Activated CD4-positive, alpha-beta T cell treated with anti-CD3 and anti-CD28 coated beads, Interleukin-2, amount 50 U/mL, for 1 hour (primary cell): ENCODE data around the gene ATRNL1.

Source experiments
- DNase-seq: peaks from one replicate; pipeline ENCODE4 v3.0.0-alpha.2; 2020

The ATRNL1 gene, protein sequence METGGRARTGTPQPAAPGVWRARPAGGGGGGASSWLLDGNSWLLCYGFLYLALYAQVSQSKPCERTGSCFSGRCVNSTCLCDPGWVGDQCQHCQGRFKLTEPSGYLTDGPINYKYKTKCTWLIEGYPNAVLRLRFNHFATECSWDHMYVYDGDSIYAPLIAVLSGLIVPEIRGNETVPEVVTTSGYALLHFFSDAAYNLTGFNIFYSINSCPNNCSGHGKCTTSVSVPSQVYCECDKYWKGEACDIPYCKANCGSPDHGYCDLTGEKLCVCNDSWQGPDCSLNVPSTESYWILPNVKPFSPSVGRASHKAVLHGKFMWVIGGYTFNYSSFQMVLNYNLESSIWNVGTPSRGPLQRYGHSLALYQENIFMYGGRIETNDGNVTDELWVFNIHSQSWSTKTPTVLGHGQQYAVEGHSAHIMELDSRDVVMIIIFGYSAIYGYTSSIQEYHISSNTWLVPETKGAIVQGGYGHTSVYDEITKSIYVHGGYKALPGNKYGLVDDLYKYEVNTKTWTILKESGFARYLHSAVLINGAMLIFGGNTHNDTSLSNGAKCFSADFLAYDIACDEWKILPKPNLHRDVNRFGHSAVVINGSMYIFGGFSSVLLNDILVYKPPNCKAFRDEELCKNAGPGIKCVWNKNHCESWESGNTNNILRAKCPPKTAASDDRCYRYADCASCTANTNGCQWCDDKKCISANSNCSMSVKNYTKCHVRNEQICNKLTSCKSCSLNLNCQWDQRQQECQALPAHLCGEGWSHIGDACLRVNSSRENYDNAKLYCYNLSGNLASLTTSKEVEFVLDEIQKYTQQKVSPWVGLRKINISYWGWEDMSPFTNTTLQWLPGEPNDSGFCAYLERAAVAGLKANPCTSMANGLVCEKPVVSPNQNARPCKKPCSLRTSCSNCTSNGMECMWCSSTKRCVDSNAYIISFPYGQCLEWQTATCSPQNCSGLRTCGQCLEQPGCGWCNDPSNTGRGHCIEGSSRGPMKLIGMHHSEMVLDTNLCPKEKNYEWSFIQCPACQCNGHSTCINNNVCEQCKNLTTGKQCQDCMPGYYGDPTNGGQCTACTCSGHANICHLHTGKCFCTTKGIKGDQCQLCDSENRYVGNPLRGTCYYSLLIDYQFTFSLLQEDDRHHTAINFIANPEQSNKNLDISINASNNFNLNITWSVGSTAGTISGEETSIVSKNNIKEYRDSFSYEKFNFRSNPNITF (N-terminal part only)

DNA sequence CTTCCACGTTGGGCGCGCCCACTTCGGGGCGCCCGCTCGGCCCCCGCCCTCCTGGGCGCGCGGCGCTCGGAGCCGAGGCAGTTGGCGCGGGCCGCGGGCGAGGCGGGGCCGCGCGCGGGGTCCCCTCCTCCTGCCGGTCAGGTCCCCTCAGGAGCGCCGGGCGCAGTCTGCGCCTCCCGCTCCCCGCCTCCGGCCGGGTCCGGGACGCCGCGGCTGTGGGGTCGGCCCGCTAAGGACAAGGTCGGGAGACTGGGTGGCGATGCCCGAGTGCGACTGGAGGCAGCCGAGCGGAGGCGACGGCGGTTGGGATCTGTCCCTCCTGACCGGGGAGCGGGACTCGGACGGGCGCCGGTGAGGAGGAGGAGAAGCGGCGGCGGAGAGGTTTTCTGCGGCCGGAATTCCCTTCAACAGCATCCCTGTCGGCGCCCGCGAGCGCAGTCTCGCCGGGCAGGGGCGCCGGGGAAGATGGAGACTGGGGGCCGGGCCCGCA lies at the start of gene ATRNL1:
ATRNL1 (plus strand) TSS at position 80 of the 490 bp plus-strand sequence; CDS start at position 466, 386 bp downstream.
- no peak for DNase-seq

DNA sequence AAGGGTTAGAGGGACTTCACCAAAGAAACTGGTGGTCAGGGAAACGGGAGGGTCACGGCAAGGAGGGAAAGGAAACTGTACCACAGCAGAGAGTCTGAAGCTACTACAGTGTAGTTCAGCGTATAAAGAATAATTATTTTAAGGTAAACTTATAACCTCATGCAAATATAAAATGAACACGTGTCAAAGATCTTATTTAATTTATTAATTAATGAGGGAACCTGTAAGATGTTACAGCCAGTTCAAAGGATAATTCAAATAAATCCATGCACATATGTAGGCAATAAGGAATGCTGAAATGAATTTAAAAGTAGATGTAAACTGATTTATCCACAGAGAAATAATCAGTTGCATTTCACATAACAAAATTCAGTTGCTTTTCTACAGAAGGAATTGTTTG lies 49.4 kb upstream of the ATRNL1 start:
- no peak for DNase-seq

DNA sequence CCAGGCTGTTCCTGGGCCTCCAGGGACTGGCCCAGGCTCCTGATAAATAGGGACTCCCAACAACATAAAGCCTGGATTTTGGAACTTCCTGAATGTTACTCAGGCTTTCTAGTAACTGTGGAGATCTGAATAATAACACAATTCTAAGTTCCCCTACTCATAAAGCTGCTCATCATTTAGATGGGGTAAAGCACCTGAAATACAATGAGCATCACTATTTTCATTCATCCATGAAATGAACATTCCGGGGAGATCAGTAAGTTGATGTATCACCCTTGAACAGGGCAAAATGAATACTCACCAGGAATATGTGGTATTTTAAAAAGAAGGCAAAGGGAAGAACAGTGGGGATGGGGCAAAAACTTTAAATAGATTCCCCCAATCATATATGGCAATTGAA lies 48.3 kb upstream of the ATRNL1 start:
- no peak for DNase-seq

DNA sequence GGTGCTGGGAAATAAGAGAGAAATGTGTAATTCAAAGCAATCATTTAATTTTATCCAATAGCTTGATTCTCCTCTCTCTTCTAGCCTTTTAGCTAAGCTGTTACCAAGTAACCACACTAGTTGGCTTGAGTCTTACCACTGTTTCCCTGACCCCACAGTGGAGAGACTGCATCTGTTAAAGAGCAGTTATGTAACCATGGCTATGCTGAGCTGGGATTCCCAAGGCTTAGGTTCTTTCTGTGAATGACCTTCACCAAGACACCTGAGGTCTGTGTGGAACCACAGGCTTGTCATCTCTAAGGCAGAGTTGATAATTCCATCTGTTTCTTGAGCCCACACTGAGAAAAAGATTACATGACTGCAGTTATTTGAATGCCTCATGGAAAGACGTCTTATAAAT lies 47.7 kb upstream of the ATRNL1 start:
- DNase-seq, result no peak

DNA sequence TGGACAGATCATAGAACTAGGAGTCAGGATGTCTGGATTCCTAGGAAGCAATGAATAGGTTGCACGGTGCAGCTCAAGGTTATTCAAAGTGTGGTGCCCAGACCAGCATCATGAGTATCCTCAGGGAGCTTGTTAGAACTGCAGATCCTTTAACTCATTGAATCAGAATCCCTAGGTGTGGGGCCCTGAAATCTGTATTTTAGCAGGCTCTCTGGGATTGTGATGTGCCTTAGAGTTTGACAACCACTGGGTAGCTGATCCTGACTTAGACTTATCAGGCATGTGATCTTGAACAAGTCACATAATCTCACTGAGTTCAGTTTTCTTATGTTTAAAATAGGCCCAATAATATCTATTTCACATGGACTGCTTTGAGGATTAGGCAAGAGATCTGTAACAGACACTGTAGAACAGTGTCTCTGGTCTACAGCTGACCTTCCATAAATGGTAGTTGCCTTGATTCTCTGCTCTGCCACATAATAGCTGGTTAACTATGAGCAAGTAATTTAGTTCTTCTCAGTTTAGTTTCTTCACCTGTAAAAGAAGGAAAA lies 46.4 kb upstream of the ATRNL1 start:
- no peak for DNase-seq

DNA sequence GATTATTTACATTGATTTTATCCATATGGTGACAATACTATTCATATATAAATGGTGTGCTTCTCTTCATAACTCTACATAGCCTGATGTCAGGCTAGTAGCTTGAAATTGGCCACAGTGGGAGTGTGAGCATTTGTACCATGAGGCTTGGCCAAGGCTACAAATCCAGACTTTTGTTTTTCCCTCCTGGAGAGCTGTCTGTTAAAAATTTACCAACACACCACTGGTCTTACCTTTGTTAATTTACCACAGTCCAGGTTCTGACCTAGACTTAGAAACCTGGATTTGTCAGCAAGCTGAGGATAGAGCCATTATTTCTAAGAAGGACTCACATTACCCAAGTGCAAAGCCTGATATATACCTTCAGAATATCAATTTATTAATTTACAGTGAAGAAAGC lies 45.5 kb upstream of the ATRNL1 start:
- DNase-seq, result no peak

DNA sequence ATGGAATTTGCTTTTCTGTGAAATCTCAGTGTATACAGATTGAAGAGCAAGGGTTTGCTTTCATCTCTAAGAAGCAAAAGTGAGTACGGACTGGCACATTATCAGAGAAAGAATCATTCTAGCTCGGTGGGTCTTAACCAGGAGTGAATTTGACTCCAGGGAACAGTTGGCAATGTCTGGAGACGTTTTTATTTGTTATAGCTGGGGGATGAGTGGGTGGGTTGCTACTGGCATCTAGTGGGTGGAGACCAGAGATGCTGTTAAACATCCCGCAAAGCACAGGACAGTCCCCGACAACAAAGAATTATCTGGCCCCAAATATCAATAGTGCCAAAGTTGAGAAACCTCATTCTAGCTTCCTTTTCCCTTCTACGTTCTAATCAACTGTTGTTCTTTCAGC lies 43.8 kb upstream of the ATRNL1 start:
- no peak for DNase-seq

DNA sequence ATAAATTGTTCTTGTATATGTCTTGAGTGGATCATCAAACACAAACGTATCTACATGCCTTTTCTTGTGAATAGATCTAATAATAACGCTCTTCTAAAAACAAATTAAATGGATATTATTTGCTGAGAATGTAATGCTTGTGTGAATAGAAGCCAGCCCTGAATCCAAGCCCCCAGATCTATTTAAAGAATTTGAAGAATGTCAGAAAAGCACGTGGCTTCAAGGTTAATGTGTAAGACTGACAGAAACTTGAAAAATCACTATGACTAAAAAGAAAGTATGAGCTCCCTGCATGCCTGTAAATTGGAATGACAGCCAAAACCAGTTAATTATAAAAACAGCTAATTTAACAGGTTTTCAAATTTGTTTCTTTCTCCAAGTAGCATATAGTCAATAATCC lies 43.2 kb upstream of the ATRNL1 start:
- no peak for DNase-seq

DNA sequence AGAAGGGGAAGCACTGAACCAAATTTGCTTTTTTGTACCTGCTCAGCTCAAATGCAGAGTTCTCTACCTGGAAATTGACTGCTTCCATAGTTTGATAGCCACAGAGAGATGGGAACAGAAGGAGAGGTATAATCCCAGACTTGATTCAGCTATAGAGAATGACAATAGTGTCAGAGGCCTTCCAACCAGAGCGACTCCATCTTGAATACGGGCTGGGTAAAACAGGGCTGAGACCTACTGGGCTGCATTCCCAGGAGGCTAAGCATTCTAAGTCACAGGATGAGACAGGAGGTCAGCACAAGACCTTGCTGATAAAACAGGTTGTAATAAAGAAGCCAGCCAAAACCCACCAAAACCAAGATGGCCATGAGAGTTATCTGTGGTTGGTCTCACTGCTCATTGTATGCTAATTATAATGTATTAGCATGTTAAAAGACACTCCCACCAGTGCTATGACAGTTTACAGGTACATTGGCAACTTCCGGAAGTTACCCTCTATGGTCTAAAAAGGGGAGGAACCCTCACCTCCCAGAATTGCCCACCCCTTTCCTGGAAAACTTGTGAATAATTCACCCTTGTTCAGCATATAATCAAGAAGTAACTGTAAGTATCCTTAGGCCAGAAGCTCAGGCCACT lies 42.7 kb upstream of the ATRNL1 start:
- DNase-seq, result no peak

DNA sequence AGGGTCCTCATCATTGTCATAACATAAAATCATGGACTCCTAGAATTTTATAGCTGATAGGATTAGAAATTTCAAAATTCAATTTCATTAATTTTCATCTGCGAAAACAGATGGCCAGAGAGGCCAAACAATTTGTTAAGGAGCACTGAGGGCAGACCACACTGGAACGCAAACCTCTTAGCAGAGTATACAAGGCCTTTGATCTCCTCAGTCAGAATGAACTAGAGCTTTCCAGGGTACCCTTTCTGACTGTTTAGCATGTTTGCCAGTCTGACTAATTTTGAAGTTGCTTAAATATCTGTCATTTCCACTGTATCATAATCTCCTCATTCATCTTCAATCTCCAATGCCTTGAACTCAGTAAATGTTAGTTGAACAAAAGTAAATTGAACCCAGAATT lies 41.9 kb upstream of the ATRNL1 start:
- DNase-seq, result no peak

DNA sequence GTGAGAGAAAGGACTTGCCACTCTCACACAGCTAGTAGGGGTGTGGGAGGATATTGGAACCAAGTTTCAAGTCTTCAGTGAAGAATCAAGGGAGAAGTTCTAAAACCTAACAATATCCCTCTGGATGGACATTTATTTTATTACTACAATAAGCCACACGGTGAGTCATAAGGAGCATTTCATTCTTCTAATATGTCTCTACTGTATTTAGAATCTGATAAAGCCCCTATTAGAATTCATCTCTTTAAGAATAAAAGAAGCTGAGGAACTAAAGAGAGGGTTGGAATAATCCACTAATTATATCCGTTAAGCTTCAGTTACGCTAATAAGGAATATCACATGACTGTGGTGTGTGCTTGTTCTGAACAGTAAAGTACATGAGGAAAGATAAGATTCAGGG lies 40.9 kb upstream of the ATRNL1 start:
- no peak for DNase-seq

DNA sequence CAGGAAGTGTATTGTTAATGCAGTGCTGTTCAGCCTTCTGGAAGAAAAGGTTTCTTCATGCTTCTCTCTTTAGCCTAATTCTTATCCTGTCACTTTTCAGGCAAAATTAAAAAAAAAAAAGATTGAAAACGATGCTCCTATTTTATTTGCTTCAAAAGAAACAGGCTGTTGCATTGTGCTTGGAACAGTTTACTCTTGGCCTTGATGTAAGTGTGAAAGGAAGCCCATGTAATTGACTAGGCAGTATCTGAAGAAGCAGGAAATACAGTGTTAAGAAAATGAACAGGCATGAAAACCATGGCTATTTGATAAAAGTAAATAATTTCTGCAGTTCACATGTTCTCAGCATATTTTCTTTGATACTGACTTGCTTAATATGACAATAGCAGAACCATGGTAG lies 40.4 kb upstream of the ATRNL1 start:
- no peak for DNase-seq

DNA sequence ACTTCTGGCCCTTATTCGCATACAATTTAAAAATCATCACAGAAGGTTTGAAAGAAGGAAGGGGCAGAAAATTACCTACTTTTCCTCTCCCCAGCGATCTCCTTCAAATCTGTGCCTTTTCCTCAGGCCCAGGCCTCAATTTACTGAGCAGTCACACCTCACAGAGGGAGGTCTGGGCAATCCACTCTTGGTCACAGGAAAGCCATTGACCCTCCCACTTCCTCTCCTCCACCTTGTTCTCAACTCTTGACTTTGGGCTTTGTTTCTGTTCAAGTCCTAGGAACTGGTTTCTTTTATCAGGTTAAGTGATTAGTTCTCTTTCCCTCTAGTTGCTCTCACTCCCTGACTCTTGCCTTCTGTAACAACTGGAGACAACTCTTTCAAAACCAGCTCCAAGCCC lies 37.0 kb upstream of the ATRNL1 start:
- no peak for DNase-seq

DNA sequence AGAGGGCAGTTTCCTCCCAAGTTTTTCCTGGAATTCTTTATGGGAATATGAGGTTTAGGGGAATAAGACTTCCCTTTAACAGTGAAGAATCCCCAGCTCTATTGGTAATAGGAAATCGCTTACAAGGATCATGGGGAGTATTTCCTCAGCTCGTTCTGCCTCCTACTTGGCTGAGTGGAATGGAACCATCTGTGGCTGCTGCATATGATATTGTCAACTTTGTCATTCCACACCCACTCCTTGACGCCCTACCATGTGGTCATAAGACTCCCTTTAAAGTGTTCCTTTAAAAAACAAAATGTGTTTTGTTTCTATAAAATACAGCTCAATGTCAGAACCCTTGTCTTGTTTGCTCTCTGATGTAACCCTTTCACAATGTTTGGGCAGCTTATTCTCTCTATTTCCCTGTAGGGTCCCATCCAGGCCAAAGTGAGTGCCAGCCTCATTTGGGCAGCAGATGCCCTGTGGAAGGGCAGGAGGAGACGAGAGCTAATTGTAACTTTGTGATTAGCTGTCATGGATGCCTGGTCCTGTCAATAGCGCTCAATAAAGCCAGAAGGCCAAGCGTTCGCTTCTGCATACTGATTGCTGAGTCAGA lies 33.8 kb upstream of the ATRNL1 start:
- no peak for DNase-seq

DNA sequence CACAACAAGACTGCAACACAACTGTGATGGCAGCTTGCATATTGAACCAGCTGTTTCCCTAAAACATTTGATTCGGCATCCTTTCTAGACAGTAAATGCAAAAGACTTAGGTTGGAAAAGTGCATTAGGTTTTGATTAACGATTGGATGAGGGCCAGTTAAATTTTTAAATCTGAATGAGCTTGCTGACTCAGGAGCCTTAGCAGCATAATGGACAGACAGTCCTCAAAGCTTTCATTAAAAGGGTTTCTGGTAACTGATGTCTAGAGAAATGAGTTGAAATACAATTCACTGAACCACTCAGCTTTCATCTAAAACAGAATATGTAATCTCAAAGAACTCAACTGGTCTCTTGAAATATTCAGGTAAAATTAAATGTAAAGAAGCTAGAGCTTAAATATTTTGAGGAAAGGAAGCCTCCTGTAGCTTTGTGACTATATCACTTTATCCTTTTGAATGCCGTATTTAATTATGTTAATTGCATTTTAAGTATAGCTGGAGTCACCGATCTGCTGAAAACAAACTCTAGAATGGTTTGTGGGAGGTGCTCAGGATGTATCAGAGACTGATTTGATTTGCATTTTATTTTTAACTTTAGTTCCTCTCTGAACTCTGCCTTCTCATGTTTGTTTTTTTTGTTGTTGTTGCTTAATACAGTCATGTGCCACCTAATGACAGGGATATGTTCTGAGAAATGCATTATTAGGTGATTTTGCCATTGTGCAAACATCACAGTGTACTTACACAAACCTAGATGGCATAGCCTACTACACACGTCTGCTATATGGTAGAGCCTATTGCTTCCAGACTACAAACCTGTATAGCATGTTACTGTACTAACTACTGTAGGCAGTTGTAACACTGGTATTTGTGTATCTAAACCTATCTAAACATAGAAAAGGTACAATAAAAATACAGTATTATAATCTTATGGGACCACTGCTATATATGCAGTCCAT lies 29.2 kb upstream of the ATRNL1 start:
- no peak for DNase-seq

DNA sequence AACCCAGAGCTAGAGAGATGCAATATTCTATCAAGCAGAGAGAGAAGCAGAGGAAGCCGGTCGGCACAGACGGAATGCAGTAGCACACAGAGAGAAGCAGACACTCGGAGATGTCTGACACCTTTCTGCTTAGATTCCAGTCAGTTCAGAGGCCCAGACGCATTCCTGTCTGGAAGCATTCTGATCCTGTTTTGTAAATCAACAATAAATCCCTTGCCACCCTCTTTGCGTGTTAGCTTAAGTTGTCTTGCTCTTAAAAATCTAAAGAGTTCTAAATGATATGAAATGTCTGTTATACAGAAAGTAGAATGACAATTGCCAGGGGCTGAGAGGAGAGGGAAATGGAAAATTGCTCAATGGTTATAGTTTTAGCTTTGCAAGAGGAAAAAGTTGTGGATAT lies 27.4 kb upstream of the ATRNL1 start:
- no peak for DNase-seq

DNA sequence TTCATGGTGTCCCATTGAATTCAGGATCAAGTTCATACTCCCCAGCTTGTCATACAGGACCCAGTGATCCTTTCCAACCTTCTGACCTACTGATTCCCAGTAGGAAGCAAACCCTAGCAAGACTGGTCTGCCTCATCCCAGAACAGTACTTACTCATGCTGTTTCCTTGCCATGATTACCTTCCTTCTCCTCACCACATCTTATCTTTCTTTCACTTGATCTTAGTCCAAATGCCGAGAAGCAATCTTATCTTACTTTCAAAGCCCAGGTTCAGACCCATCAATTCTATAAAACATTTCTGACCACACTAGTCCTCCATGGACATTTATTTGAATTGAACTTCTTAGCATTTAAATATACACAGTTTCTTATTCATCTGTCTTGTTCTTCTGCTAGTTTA lies 26.6 kb upstream of the ATRNL1 start:
- DNase-seq, result no peak

DNA sequence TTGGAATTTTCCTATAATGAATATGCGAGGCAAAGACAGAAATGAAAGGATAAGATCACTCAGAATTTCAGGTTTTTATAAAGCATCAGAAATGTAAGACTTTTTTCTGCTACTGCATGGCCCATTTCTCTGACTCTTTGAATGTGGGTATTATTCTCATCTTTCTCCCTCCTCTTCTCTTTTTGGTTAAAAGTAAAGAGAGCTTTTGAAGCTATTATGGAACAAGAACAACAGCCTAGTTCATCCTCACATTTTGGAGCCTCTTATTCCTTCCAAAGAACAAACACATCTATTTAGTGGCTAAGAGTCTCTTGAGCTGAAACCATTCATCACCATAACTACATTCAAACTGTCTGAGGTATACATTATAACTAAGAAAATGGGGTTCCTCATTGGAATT lies 19.4 kb upstream of the ATRNL1 start:
- no peak for DNase-seq

DNA sequence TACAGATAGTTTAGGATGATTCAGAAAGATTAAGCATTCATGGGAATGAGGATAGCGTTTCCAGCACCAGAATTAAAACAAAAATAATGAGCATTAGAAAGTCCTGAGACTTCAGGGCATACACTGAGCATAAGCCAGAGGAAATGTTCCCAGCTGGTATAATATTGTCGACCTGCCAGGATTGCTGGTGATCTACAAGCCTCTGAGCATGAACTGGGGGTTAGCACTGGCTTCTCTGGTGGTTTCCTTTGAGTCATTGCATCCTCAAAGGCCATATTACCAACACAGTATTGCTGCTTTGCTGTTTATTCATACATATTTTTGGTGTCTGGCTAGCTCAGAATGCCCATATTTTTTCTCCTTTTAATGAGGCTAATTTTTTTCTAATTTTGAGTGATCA lies 10.7 kb upstream of the ATRNL1 start:
- no peak for DNase-seq

DNA sequence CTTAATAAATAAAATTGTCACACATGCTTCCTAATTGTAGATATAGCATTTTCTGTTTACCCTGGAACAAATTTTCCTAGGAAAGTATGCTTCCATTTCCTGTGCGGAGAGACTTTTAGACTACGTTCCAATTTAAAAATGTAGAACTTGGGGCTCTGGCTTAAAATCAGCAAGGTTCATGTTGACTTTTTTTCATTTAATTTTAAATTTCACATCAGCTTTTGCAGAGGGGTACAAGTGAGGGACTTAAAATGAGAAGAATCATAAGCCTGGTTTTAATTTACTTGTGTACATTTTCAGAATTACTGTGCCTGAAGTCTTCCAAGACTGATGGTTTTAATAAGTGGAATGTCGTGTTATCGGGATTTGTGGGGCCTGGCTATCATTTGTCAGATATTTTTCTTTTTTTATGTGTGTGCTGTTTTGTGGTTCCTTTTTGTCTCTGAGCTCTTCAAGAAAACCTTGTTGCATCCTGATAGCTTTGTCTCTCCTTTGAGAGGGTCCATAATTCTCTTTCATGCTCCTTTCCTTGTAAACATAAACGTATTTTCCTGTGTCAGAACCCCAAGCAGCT lies 8.8 kb upstream of the ATRNL1 start:
- no peak for DNase-seq

DNA sequence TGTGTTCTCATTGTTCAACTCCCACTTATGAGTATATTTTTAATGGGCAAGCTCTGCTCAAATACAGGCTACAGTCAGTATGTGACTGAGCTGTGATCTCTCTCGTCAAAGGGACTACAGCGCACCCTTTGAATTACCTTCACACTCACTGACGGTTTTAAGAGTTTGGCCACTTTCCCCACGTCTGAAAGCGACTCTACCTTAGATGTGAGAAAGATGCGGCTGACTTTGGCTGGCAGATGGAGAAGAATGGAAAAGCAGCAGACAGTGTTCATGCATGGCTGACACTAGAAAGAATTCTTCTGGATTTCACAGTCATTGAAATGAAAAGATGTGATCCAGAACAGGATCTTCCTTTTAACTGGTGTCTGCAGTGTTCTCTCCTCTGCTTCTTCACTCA lies 2.0 kb upstream of the ATRNL1 start:
- DNase-seq, result no peak
